ENCODE measurements around the gene SCFD2. TPM values are rescaled to one million over a fixed set of nuclear protein-coding genes. Genes with fewer than 3 reads are reported as not detected.

SCFD2 gene
- total RNA-seq, 1 experiment from 2014 or later, result 12.4 TPM

GRCh38 chr4:52991472-52991871, 374.4 kb downstream of the SCFD2 start:
- no peak for ATAC-seq
- POLR2A ChIA-PET, result no interaction called here
- no peak overlapping the region for H3K27ac Mint-ChIP-seq
- H3K27me3 Mint-ChIP-seq (ENCODE audit: low read depth), result no peaks in the 10 kb centered on the region
- H3K36me3 Mint-ChIP-seq, result peaks cover 22% of the 10 kb centered on the region
- CTCF ChIA-PET, result no interaction called here
- H3K9me3 Mint-ChIP-seq, result peaks cover 27% of the 10 kb centered on the region
- no peak overlapping the region for H3K4me3 Mint-ChIP-seq
- TF ChIP-seq OVOL2 (CRISPR knock-in tag; IDR thresholded peaks at IDR 0.05; ENCODE audit: borderline replicate concordance) (no peak), ETV6 (CRISPR knock-in tag; IDR thresholded peaks at IDR 0.05) (no peak)
- H3K4me1 Mint-ChIP-seq, result no peaks in the 10 kb centered on the region
- DNase-seq (ENCODE audit: low spot score), result no peak

- ATAC-seq, result no peak
- H3K4me3 Mint-ChIP-seq, result no peak overlapping the region
Observed at GRCh38 chr4:52990706-52991105, 375.2 kb downstream of the SCFD2 start.

GRCh38 chr4:52989865-52990264, 376.0 kb downstream of the SCFD2 start:
- no peaks in the 10 kb centered on the region for H3K27me3 Mint-ChIP-seq (ENCODE audit: low read depth)

More at GRCh38 chr4:52990706-52991105, 375.2 kb downstream of the SCFD2 start:
- H3K9me3 Mint-ChIP-seq, result peaks cover 27% of the 10 kb centered on the region
- H3K27me3 Mint-ChIP-seq (ENCODE audit: low read depth), result no peaks in the 10 kb centered on the region
- H3K27ac Mint-ChIP-seq, result no peak overlapping the region
- no peaks in the 10 kb centered on the region for H3K4me1 Mint-ChIP-seq
- POLR2A ChIA-PET, result no interaction called here
- TF ChIP-seq JUN (CRISPR knock-in tag; IDR thresholded peaks at IDR 0.05), result no peak
- no peak for TF ChIP-seq PRDM15 (CRISPR knock-in tag; IDR thresholded peaks at IDR 0.05)
- no peak for TF ChIP-seq NR3C1 (CRISPR knock-in tag; conservative IDR thresholded peaks at IDR 0.05; ENCODE audit: low read depth)
- no peak for TF ChIP-seq ZBTB21 (CRISPR knock-in tag; IDR thresholded peaks at IDR 0.05; ENCODE audit: borderline replicate concordance)
- TF ChIP-seq NFYB (CRISPR knock-in tag; conservative IDR thresholded peaks at IDR 0.05; ENCODE audit: low read depth), result no peak
- no peak for TF ChIP-seq ZNF219 (CRISPR knock-in tag; IDR thresholded peaks at IDR 0.05; ENCODE audit: borderline replicate concordance)
- TF ChIP-seq SP1 (CRISPR knock-in tag; conservative IDR thresholded peaks at IDR 0.05), result no peak
- TF ChIP-seq ZNF396 (CRISPR knock-in tag; IDR thresholded peaks at IDR 0.05; ENCODE audit: borderline replicate concordance), result no peak
- CTCF ChIA-PET, result no interaction called here
- H3K36me3 Mint-ChIP-seq, result peaks cover 22% of the 10 kb centered on the region
- DNase-seq (ENCODE audit: low spot score), result no peak

More at GRCh38 chr4:52989865-52990264, 376.0 kb downstream of the SCFD2 start:
- ChIA-PET POLR2A (no interaction called here), CTCF (no interaction called here)
- no peak overlapping the region for H3K4me3 Mint-ChIP-seq
- H3K36me3 Mint-ChIP-seq, result peaks cover 22% of the 10 kb centered on the region
- H3K27ac Mint-ChIP-seq, result no peak overlapping the region
- H3K4me1 Mint-ChIP-seq, result no peaks in the 10 kb centered on the region
- ATAC-seq (no peak), DNase-seq (ENCODE audit: low spot score) (no peak)
- TF ChIP-seq ZNF396 (CRISPR knock-in tag; IDR thresholded peaks at IDR 0.05; ENCODE audit: borderline replicate concordance), result no peak
- no peak for TF ChIP-seq ELF4 (CRISPR knock-in tag; IDR thresholded peaks at IDR 0.05; ENCODE audit: low read depth)
- no peak for TF ChIP-seq TEAD4 (CRISPR knock-in tag; IDR thresholded peaks at IDR 0.05)
- TF ChIP-seq ZNF317 (CRISPR knock-in tag; IDR thresholded peaks at IDR 0.05; ENCODE audit: borderline replicate concordance, low read depth), result no peak
- TF ChIP-seq HMGA2 (CRISPR knock-in tag; IDR thresholded peaks at IDR 0.05), result no peak
- no peak for TF ChIP-seq USF2 (CRISPR knock-in tag; IDR thresholded peaks at IDR 0.05)
- no peak for TF ChIP-seq RORB (CRISPR knock-in tag; IDR thresholded peaks at IDR 0.05)
- no peak for TF ChIP-seq ERG (CRISPR knock-in tag; IDR thresholded peaks at IDR 0.05)
- TF ChIP-seq ZNF281 (CRISPR knock-in tag; IDR thresholded peaks at IDR 0.05), result no peak
- peaks cover 27% of the 10 kb centered on the region for H3K9me3 Mint-ChIP-seq

Measured in WTC11 (cell line).